GM10266 (cell line): ENCODE results near the gene NTRK2.

Experiments
- DNase-seq: peaks from one replicate; pipeline ENCODE4 v3.0.0; 2012; ENCODE audit errors: extremely low spot score
- CTCF ChIP-seq: IDR thresholded peaks from 2 replicates; pipeline ENCODE4 v1.5.1; 2012; ENCODE audit warnings: mild to moderate bottlenecking, low read depth; ENCODE audit not compliant: control insufficient read depth, insufficient read depth; ENCODE audit errors: missing control alignments

Gene NTRK2

DNA sequence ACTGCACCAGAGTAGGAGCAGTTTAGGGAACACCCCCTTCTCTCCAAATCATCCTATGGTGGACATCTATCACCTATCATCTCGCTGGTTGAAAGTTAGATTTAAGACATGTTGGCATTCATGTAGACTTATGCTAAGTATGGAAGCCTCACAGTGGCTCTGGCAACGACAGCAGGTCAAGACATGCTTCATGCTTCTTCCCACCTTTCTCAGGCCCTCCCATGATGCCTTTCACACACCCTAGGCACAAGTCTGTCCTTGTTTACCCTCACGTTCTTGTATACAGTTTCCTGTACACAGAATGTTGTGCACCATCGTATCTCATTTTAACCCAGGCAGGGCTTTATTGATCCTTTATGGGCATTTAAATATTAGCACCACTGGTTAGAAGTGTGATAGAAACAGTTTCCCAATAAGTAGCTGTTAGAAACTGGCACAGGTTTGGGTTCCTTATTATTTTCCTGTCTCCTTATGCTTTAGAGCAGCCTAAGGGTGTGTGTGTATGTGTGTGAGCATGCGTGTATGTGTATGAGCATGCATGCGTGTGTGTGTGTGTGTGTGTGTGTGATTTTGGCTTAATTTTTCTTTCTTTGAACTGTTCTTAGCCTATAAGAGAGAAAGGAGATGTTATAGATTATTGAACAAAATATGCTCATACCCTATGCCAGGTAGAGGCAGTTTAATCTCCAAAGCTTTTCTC is 160.6 kb downstream of the NTRK2 start:
- no peak for TF ChIP-seq CTCF
- no peak for DNase-seq

- no peak for TF ChIP-seq CTCF
Observed at GRCh38 chr9:84831377-84831776, 161.8 kb downstream of the NTRK2 start.

GRCh38 chr9:84832453-84832852 is 162.9 kb downstream of the NTRK2 start:
- DNase-seq: no peak
- TF ChIP-seq CTCF: no peak

More at GRCh38 chr9:84831377-84831776, 161.8 kb downstream of the NTRK2 start:
- no peak for DNase-seq

- TF ChIP-seq CTCF: no peak
- no peak for DNase-seq
Observed at GRCh38 chr9:84834426-84834825, 164.9 kb downstream of the NTRK2 start.

DNA sequence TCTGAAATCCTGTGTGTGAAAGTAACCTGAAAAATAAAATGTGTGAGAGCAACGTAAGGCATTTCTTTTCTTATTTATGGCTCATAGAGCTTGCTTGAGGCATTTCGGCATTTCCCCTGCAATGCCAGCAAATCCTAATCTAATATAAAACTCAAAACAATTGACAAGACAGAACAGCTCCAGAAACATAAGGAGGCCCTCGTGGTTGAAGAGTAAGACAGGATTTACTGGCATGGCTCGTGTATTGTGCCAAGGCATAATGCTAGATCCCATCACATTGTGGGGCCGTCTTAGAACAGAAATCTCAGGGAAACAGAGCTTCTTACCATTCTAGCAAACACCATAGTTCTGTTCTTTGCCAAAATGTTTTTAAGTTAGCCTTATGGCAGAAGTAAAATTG is 166.2 kb downstream of the NTRK2 start:
- no peak for TF ChIP-seq CTCF
- no peak for DNase-seq

GRCh38 chr9:84838879-84839278 is 169.3 kb downstream of the NTRK2 start:
- no peak for TF ChIP-seq CTCF
- no peak for DNase-seq

- DNase-seq: no peak
- TF ChIP-seq CTCF: no peak
Observed at GRCh38 chr9:84839541-84839940, 170.0 kb downstream of the NTRK2 start.
